ENCODE data around the gene ERC2. TPM values are rescaled to one million over a fixed set of nuclear protein-coding genes. Genes with fewer than 3 reads are reported as not detected.

Gene ERC2
- total RNA-seq, 3 donors from 2014 or later (not counting 1 experiment from before 2014, with no cell fraction given): not detected

- intact Hi-C loops (cut with micrococcal nuclease): no loop called here
- no peaks in the 10 kb centered on the region for H3K4me1 ChIP-seq (ENCODE audit: control insufficient read depth, insufficient read depth, low read length)
Observed at GRCh38 chr3:55792009-55792408, 676.3 kb downstream of the ERC2 start.

GRCh38 chr3:55790596-55791350 is 677.5 kb downstream of the ERC2 start:
- peaks cover 0 to 3% of the 10 kb centered on the region in 2 donors for H3K9me3 Mint-ChIP-seq
- no peaks in the 10 kb centered on the region for H3K36me3 Mint-ChIP-seq
- Histone ChIP-seq H3K4me3 (ENCODE audit: low read length) (no peak overlapping the region), H3K4me1 (ENCODE audit: control insufficient read depth, insufficient read depth, low read length) (no peaks in the 10 kb centered on the region), H3K9me3 (ENCODE audit: control insufficient read depth, insufficient read depth, low read length) (no peaks in the 10 kb centered on the region), H3K27ac (ENCODE audit: low read length) (no peak overlapping the region), H3K27me3 (ENCODE audit: control insufficient read depth, insufficient read depth, low read length) (no peaks in the 10 kb centered on the region), H3K36me3 (ENCODE audit: control insufficient read depth, insufficient read depth, low read length) (no peaks in the 10 kb centered on the region)
- H3K27ac Mint-ChIP-seq: no peak overlapping the region
- DNase-seq: no peak
- no peaks in the 10 kb centered on the region for H3K27me3 Mint-ChIP-seq (ENCODE audit: low read depth in 2 of 2)
- H3K4me3 Mint-ChIP-seq: no peak overlapping the region
- intact Hi-C loops (cut with micrococcal nuclease): no loop called here
- WGBS (ENCODE audit: insufficient coverage): 91% methylated on average over 3 of the region's 3 CpGs
- H3K4me1 Mint-ChIP-seq: no peaks in the 10 kb centered on the region
- TF ChIP-seq CTCF (IDR thresholded peaks at IDR 0.05): no peak
- ATAC-seq: no peak

More at GRCh38 chr3:55792009-55792408, 676.3 kb downstream of the ERC2 start:
- Mint-ChIP-seq H3K27me3 (ENCODE audit: low read depth in 2 of 2) (no peaks in the 10 kb centered on the region), H3K9me3 (peaks cover 2 to 3% of the 10 kb centered on the region in 2 donors), H3K27ac (no peak overlapping the region), H3K36me3 (no peaks in the 10 kb centered on the region), H3K4me1 (no peaks in the 10 kb centered on the region), H3K4me3 (no peak overlapping the region)
- H3K4me3 ChIP-seq (ENCODE audit: low read length): no peak overlapping the region
- DNase-seq (no peak), ATAC-seq (no peak)
- no CpG with 5 or more reads among the region's 1 CpG for WGBS (ENCODE audit: insufficient coverage)
- no peaks in the 10 kb centered on the region for H3K9me3 ChIP-seq (ENCODE audit: control insufficient read depth, insufficient read depth, low read length)
- no peaks in the 10 kb centered on the region for H3K36me3 ChIP-seq (ENCODE audit: control insufficient read depth, insufficient read depth, low read length)
- H3K27me3 ChIP-seq (ENCODE audit: control insufficient read depth, insufficient read depth, low read length): no peaks in the 10 kb centered on the region
- no peak overlapping the region for H3K27ac ChIP-seq (ENCODE audit: low read length)
- TF ChIP-seq CTCF (IDR thresholded peaks at IDR 0.05): no peak

- no peaks in the 10 kb centered on the region for H3K36me3 Mint-ChIP-seq
Observed at GRCh38 chr3:55789516-55789915, 678.8 kb downstream of the ERC2 start.

More at GRCh38 chr3:55789516-55789915, 678.8 kb downstream of the ERC2 start:
- TF ChIP-seq CTCF (IDR thresholded peaks at IDR 0.05): no peak
- no peaks in the 10 kb centered on the region for H3K4me1 Mint-ChIP-seq
- no peaks in the 10 kb centered on the region for H3K27me3 ChIP-seq (ENCODE audit: control insufficient read depth, insufficient read depth, low read length)
- peaks cover 0 to 3% of the 10 kb centered on the region in 2 donors for H3K9me3 Mint-ChIP-seq
- intact Hi-C loops (cut with micrococcal nuclease): no loop called here
- ATAC-seq (no peak), DNase-seq (no peak)
- 87% methylated on average over 2 of the region's 2 CpGs for WGBS (ENCODE audit: insufficient coverage)
- no peaks in the 10 kb centered on the region for H3K4me1 ChIP-seq (ENCODE audit: control insufficient read depth, insufficient read depth, low read length)
- H3K36me3 ChIP-seq (ENCODE audit: control insufficient read depth, insufficient read depth, low read length): no peaks in the 10 kb centered on the region
- no peak overlapping the region for H3K27ac Mint-ChIP-seq
- no peaks in the 10 kb centered on the region for H3K9me3 ChIP-seq (ENCODE audit: control insufficient read depth, insufficient read depth, low read length)
- no peak overlapping the region for H3K4me3 ChIP-seq (ENCODE audit: low read length)
- H3K4me3 Mint-ChIP-seq: no peak overlapping the region
- H3K27ac ChIP-seq (ENCODE audit: low read length): no peak overlapping the region
- H3K27me3 Mint-ChIP-seq (ENCODE audit: low read depth in 2 of 2): no peaks in the 10 kb centered on the region

All from natural killer cell (primary cell).